Mesenchymal stem cell (in vitro differentiated cells and primary cell): ENCODE data around the gene ARHGAP44.

Experiments
- DNase-seq: peaks from one replicate; pipeline ENCODE4 v3.0.0-alpha.2; 2013
- H2AFZ ChIP-seq: one replicate; pipeline ENCODE4 v1.6.1; 2013; ENCODE audit warnings: low read depth, mild to moderate bottlenecking, control low read depth, inconsistent platforms, low read length, moderate library complexity
- H2AK5ac ChIP-seq: 2 replicates; pipeline ENCODE4 v1.6.1; 2013; ENCODE audit warnings: low read length, moderate library complexity, mild to moderate bottlenecking, inconsistent platforms; ENCODE audit not compliant: severe bottlenecking
- H2BK120ac ChIP-seq: one replicate; pipeline ENCODE4 v1.6.1; 2013; ENCODE audit warnings: low read depth, mild to moderate bottlenecking, inconsistent platforms, low read length, moderate library complexity
- H2BK12ac ChIP-seq, 2 experiments: one replicate each; pipeline ENCODE4 v1.6.1; 2013; ENCODE audit warnings: inconsistent platforms in 2 of 2, low read length in 2 of 2, mild to moderate bottlenecking in 2 of 2, moderate library complexity in 2 of 2, control low read depth in 1 of 2
- H2BK15ac ChIP-seq: one replicate; pipeline ENCODE4 v1.6.1; 2013; ENCODE audit warnings: mild to moderate bottlenecking, low read depth, inconsistent platforms; ENCODE audit not compliant: poor library complexity, severe bottlenecking
- H2BK5ac ChIP-seq: 2 replicates; pipeline ENCODE4 v1.6.1; 2013; ENCODE audit warnings: low read depth, mild to moderate bottlenecking, low read length, control low read depth, inconsistent platforms; ENCODE audit not compliant: poor library complexity, severe bottlenecking
- H3K14ac ChIP-seq, 2 experiments: one replicate each; pipeline ENCODE4 v1.6.1; 2013; ENCODE audit warnings: inconsistent platforms in 2 of 2, low read length in 2 of 2, control low read depth in 1 of 2, mild to moderate bottlenecking in 1 of 2, moderate library complexity in 1 of 2
- H3K18ac ChIP-seq, 2 experiments: one replicate each; pipeline ENCODE4 v1.6.1; 2013; ENCODE audit warnings: inconsistent platforms in 2 of 2, low read length in 2 of 2, control low read depth in 1 of 2, low read depth in 1 of 2, mild to moderate bottlenecking in 1 of 2
- H3K23ac ChIP-seq, 2 experiments: one replicate each; pipeline ENCODE4 v1.6.1; 2013; ENCODE audit warnings: inconsistent platforms in 2 of 2, low read length in 2 of 2, mild to moderate bottlenecking in 2 of 2, moderate library complexity in 2 of 2, control low read depth in 1 of 2
- H3K27ac ChIP-seq: 2 replicates; pipeline ENCODE4 v1.5.1; 2013; ENCODE audit warnings: mild to moderate bottlenecking, moderate library complexity, low read length, control low read depth, inconsistent platforms; ENCODE audit not compliant: poor library complexity, severe bottlenecking
- H3K27me3 ChIP-seq, 2 experiments: 2 replicates each; pipeline versions ENCODE4 v1.6.1 to v1.7.0; 2013; ENCODE audit warnings: low read length in 2 of 2, mild to moderate bottlenecking in 2 of 2, moderate library complexity in 2 of 2, control low read depth in 1 of 2, inconsistent platforms in 1 of 2; ENCODE audit not compliant: control insufficient read depth in 1 of 2, insufficient read depth in 1 of 2
- H3K36me3 ChIP-seq, 2 experiments: 2 replicates each; pipeline versions ENCODE4 v1.6.1 to v1.7.0; 2013; ENCODE audit warnings: low read length in 2 of 2, control low read depth in 1 of 2, inconsistent platforms in 1 of 2, low read depth in 1 of 2, mild to moderate bottlenecking in 1 of 2; ENCODE audit not compliant: insufficient read depth in 2 of 2, control insufficient read depth in 1 of 2
- H3K4ac ChIP-seq, 2 experiments: one replicate each; pipeline ENCODE4 v1.6.1; 2013; ENCODE audit warnings: inconsistent platforms in 2 of 2, low read length in 2 of 2, mild to moderate bottlenecking in 2 of 2, moderate library complexity in 2 of 2, control low read depth in 1 of 2, low read depth in 1 of 2
- H3K4me1 ChIP-seq: 2 replicates; pipeline ENCODE4 v1.6.1; 2013; ENCODE audit warnings: low read depth, low read length, control low read depth; ENCODE audit not compliant: control insufficient read depth, insufficient read depth
- H3K4me2 ChIP-seq: 2 replicates; pipeline ENCODE4 v1.6.1; 2013; ENCODE audit warnings: low read length, mild to moderate bottlenecking, inconsistent platforms; ENCODE audit not compliant: poor library complexity, severe bottlenecking
- H3K4me3 ChIP-seq, 2 experiments: 2 replicates each; pipeline versions ENCODE4 v1.5.1 to v1.7.0; 2013; ENCODE audit warnings: low read length in 2 of 2, mild to moderate bottlenecking in 2 of 2, control low read depth in 1 of 2, low read depth in 1 of 2; ENCODE audit not compliant: insufficient read depth in 1 of 2
- H3K79me1 ChIP-seq: replicated peaks from 2 replicates; pipeline ENCODE4 v1.6.1; 2013; ENCODE audit warnings: mild to moderate bottlenecking, control low read depth, low read length, inconsistent platforms; ENCODE audit not compliant: poor library complexity, severe bottlenecking
- H3K9ac ChIP-seq: 2 replicates; pipeline ENCODE4 v1.7.0; 2013; ENCODE audit warnings: mild to moderate bottlenecking, low read length, moderate library complexity
- H3K9me3 ChIP-seq: 2 replicates; pipeline ENCODE4 v1.7.0; 2013; ENCODE audit warnings: mild to moderate bottlenecking, low read length; ENCODE audit not compliant: control insufficient read depth
- H4K8ac ChIP-seq: one replicate; pipeline ENCODE4 v1.6.1; 2013; ENCODE audit warnings: inconsistent platforms, mild to moderate bottlenecking, low read length, moderate library complexity
- H4K91ac ChIP-seq: one replicate; pipeline ENCODE4 v1.6.1; 2013; ENCODE audit warnings: mild to moderate bottlenecking, low read length, inconsistent platforms
- WGBS: methylation state at CpG from one replicate; pipeline ENCODE4 v1.1.7; 2013; ENCODE audit warnings: mixed read lengths; 5-methylcytosine and 5-hydroxymethylcytosine counted together

ARHGAP44 gene

GRCh38 chr17:12857592-12857991, 68.3 kb downstream of the ARHGAP44 start:
- Histone ChIP-seq H3K27ac (no peak overlapping the region), H3K14ac (no peak overlapping the region), H3K18ac (no peak overlapping the region), H3K23ac (no peak overlapping the region), H3K4me2 (no peak overlapping the region), H2AFZ (no peak overlapping the region), H3K27me3 (no peaks in the 10 kb centered on the region), H2AK5ac (no peak overlapping the region), H3K4me1 (peaks cover 2% of the 10 kb centered on the region), H3K4ac (no peak overlapping the region), H2BK15ac (no peak overlapping the region), H2BK120ac (no peak overlapping the region), H3K79me1 (no peaks in the 10 kb centered on the region), H3K9me3 (no peaks in the 10 kb centered on the region), H2BK12ac (no peak overlapping the region), H2BK5ac (no peak overlapping the region), H3K36me3 (no peaks in the 10 kb centered on the region), H3K4me3 (no peak overlapping the region), H3K9ac (no peak overlapping the region), H4K91ac (no peak overlapping the region), H4K8ac (no peak overlapping the region)
- DNase-seq: no peak
- no CpG with 5 or more reads among the region's 2 CpGs for WGBS

GRCh38 chr17:12859520-12859919, 70.2 kb downstream of the ARHGAP44 start:
- Histone ChIP-seq H3K4me3 (no peak overlapping the region), H3K36me3 (no peaks in the 10 kb centered on the region), H2BK15ac (no peak overlapping the region), H3K27ac (no peak overlapping the region), H3K9me3 (no peaks in the 10 kb centered on the region), H2AK5ac (no peak overlapping the region), H2BK5ac (no peak overlapping the region), H3K18ac (no peak overlapping the region), H3K9ac (no peak overlapping the region), H4K91ac (no peak overlapping the region), H3K4ac (no peak overlapping the region), H3K4me2 (no peak overlapping the region), H3K4me1 (peaks cover 2% of the 10 kb centered on the region), H4K8ac (no peak overlapping the region), H2BK12ac (no peak overlapping the region), H3K27me3 (no peaks in the 10 kb centered on the region), H3K79me1 (no peaks in the 10 kb centered on the region), H3K23ac (no peak overlapping the region), H3K14ac (no peak overlapping the region), H2BK120ac (no peak overlapping the region), H2AFZ (no peak overlapping the region)
- 80% methylated on average over 8 of the region's 9 CpGs for WGBS
- DNase-seq: no peak

- Histone ChIP-seq H2BK5ac (no peak overlapping the region), H3K36me3 (no peaks in the 10 kb centered on the region), H2AK5ac (no peak overlapping the region), H3K18ac (no peak overlapping the region), H3K9ac (no peak overlapping the region), H4K91ac (no peak overlapping the region), H3K14ac (no peak overlapping the region), H2BK120ac (no peak overlapping the region), H4K8ac (no peak overlapping the region), H3K79me1 (no peaks in the 10 kb centered on the region), H3K4me3 (no peak overlapping the region), H3K27me3 (no peaks in the 10 kb centered on the region), H3K4ac (no peak overlapping the region), H3K4me2 (no peak overlapping the region), H3K27ac (no peak overlapping the region), H2BK12ac (no peak overlapping the region), H3K23ac (no peak overlapping the region), H2BK15ac (no peak overlapping the region), H3K9me3 (no peaks in the 10 kb centered on the region), H2AFZ (no peak overlapping the region), H3K4me1 (no peaks in the 10 kb centered on the region)
- whole genome bisulfite sequencing: 80% methylated on average over 2 of the region's 3 CpGs
- no peak for DNase-seq
These were observed 76.5 kb downstream of the ARHGAP44 start for GRCh38 chr17:12865769-12866168.

- Histone ChIP-seq H2AFZ (no peak overlapping the region), H4K91ac (no peak overlapping the region), H3K4me1 (no peaks in the 10 kb centered on the region), H3K27me3 (no peaks in the 10 kb centered on the region), H3K4me3 (no peak overlapping the region), H3K79me1 (no peaks in the 10 kb centered on the region), H2BK12ac (no peak overlapping the region), H4K8ac (no peak overlapping the region), H3K23ac (no peak overlapping the region), H2AK5ac (no peak overlapping the region), H3K36me3 (no peaks in the 10 kb centered on the region), H2BK15ac (no peak overlapping the region), H3K4me2 (no peak overlapping the region), H3K18ac (no peak overlapping the region), H3K9me3 (peaks cover under 1% of the 10 kb centered on the region), H3K27ac (no peak overlapping the region), H2BK5ac (no peak overlapping the region), H2BK120ac (no peak overlapping the region), H3K9ac (no peak overlapping the region), H3K14ac (no peak overlapping the region), H3K4ac (no peak overlapping the region)
- no peak for DNase-seq
- WGBS: 81% methylated on average over 2 of the region's 4 CpGs
These were observed 76.9 kb downstream of the ARHGAP44 start for GRCh38 chr17:12866244-12866643.
